Ectodermal cell (in vitro differentiated cells): Measurements from ENCODE around the gene ZNF195. TPM values are rescaled to one million over a fixed set of nuclear protein-coding genes. Genes with fewer than 3 reads are reported as not detected.
"Not testable (repeated sequence)": the region's sequence is repeated elsewhere in the genome, so short reads cannot be mapped to it uniquely, and the experiment has no call there.

Experiments used
- H3K27ac ChIP-seq: 2 replicates; pipeline ENCODE4 v1.7.0; 2013; ENCODE audit warnings: mild to moderate bottlenecking, low read depth, low read length; ENCODE audit not compliant: insufficient read depth, poor library complexity, severe bottlenecking
- H3K27me3 ChIP-seq: 2 replicates; pipeline ENCODE4 v1.7.0; 2013; ENCODE audit warnings: mild to moderate bottlenecking, low read length; ENCODE audit not compliant: insufficient read depth, control insufficient read depth, poor library complexity, severe bottlenecking
- H3K36me3 ChIP-seq: one replicate; pipeline ENCODE4 v1.7.0; 2013; ENCODE audit warnings: low read length; ENCODE audit not compliant: control insufficient read depth, insufficient read depth
- H3K4me1 ChIP-seq: one replicate; pipeline ENCODE4 v1.7.0; 2013; ENCODE audit warnings: low read length; ENCODE audit not compliant: control insufficient read depth, insufficient read depth
- H3K4me3 ChIP-seq: 2 replicates; pipeline ENCODE4 v1.7.0; 2013; ENCODE audit warnings: low read depth, low read length, control low read depth; ENCODE audit not compliant: insufficient read depth
- H3K9me3 ChIP-seq: 2 replicates; pipeline ENCODE4 v1.7.0; 2013; ENCODE audit warnings: mild to moderate bottlenecking, low read length, moderate library complexity; ENCODE audit not compliant: control insufficient read depth
- WGBS, 2 experiments: methylation state at CpG; one replicate each; pipeline ENCODE4 v1.1.7; 2013; ENCODE audit warnings: missing lambda C conversion rate in 2 of 2; 5-methylcytosine and 5-hydroxymethylcytosine counted together
- polyA plus RNA-seq, 4 experiments: library from polyadenylated mRNA; stranded (reverse); fragments of 50-300 nt; gene quantifications; one replicate each; pipeline ENCODE4 v1.2.3, GENCODE V29; 2013

ZNF195 gene
- polyA plus RNA-seq (2013, experiment 1 of 4): 38.5 TPM
- polyA plus RNA-seq (2013, experiment 2 of 4): 53.4 TPM
- polyA plus RNA-seq (2013, experiment 3 of 4): 41.2 TPM
- 43.2 TPM for polyA plus RNA-seq (2013, experiment 4 of 4)

DNA sequence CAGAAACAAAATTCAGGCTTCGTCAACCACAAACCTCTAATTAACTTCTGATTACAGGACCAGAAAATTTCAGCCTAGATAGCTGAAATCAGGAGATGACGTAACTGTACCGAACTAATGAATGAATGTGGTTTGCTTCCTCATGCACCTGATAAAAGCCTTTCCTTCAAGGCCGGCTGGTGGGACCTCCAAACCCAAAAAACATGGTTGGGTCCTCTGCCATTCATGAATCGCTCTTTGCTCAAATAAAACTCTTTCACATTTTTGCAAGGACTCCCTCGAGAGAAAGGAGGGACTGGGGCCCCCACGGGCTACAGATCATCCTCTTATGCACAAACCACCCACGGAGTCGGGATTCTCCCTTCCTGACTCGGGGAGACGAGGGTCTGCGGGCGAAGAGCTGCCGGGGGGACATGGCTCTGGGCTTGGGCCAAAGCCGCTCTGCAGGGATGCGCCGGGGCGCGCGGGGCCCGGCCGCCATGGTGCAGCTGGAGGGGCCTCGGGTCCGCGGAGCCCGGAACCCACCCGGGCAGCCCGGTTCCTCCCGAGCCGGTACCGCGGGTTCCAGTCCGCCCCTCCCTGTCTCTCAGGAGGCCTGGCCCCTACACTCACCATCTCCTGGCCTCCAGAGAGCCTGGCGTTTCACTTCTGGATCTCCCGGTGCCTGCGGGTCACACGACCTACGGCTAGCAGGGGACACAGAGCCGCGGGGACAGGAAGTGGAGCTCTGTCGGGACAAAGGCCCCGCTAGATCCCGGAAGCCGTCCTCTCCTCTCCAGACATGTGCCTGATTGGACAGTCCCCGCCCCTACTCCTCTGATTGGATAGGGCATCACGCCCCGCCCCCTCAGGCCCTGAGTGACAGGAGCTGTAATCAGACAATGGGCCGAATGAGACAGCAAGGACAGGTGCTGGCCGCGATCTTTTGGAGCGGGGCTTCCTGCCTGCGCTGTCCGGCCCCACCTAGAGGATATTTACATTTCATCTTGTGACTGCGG is at the start of gene ZNF195:
TSS of gene ZNF195 (minus strand) at position 721 of the 998 bp plus-strand sequence. CDS start at position 615, 106 bp downstream.
- H3K4me1 ChIP-seq: peaks cover 20% of the 10 kb centered on the region
- peak within 1 kb of the TSS; percentile 96 for H3K4me3 ChIP-seq
- no peaks in the 10 kb centered on the region for H3K27me3 ChIP-seq
- H3K9me3 ChIP-seq: no peaks in the 10 kb centered on the region
- WGBS, 2 experiments: 0 to 1% methylated on average over 51 to 53 of the region's 54 CpGs
- peak within 1 kb of the TSS; percentile 81 for H3K27ac ChIP-seq
- peaks cover 14% of the 10 kb centered on the region for H3K36me3 ChIP-seq

GRCh38 chr11:3428076-3428475 is 49.1 kb upstream of the ZNF195 start:
- 93 to 95% methylated on average over 8 of the region's 10 CpGs for WGBS, 2 experiments
- peaks cover 14% of the 10 kb centered on the region for H3K27me3 ChIP-seq
- H3K27ac ChIP-seq, H3K9me3 ChIP-seq, H3K4me3 ChIP-seq, H3K36me3 ChIP-seq, H3K4me1 ChIP-seq: not testable (repeated sequence)

DNA sequence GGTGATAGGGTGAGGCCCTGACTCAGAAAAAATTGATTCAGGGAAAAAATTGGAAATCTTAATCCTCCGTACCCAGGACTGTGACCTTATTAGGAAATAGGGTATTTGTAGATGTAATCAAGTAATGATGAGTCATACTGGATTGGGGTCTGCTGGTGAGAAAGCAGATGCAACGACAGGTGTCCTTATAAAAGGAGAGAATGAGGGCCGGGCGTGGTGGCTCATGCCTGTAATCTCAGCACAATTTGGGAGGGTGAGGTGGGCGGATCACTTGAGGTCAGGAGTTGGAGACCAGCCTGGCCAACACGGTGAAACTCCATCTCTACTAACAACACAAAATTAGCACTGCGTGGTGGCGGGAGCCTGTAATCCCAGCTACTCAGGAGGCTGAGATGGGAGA is 47.6 kb upstream of the ZNF195 start:
- WGBS, 2 experiments: 87 to 89% methylated on average over 8 of the region's 8 CpGs
- not testable (repeated sequence) for H3K27ac ChIP-seq, H3K4me1 ChIP-seq, H3K9me3 ChIP-seq, H3K36me3 ChIP-seq, H3K4me3 ChIP-seq
- H3K27me3 ChIP-seq: peaks cover 14% of the 10 kb centered on the region

GRCh38 chr11:3423928-3424327 is 45.0 kb upstream of the ZNF195 start:
- H3K4me1 ChIP-seq, H3K9me3 ChIP-seq, H3K36me3 ChIP-seq, H3K27ac ChIP-seq, H3K4me3 ChIP-seq: not testable (repeated sequence)
- peaks cover 14% of the 10 kb centered on the region for H3K27me3 ChIP-seq
- 63% methylated on average over 3 of the region's 5 CpGs; no CpG with 5 or more reads in 1 of the 2 experiments for WGBS, 2 experiments

- not testable (repeated sequence) for H3K9me3 ChIP-seq, H3K27ac ChIP-seq, H3K4me1 ChIP-seq, H3K36me3 ChIP-seq
- 1% methylated on average over 40 to 45 of the region's 46 CpGs for WGBS, 2 experiments
- Histone ChIP-seq H3K4me3 (peak overlapping the region; percentile 41), H3K27me3 (peaks cover 14% of the 10 kb centered on the region)
Measured at GRCh38 chr11:3423138-3423731, 44.3 kb upstream of the ZNF195 start.

GRCh38 chr11:3422380-3423137 is 43.6 kb upstream of the ZNF195 start:
- H3K36me3 ChIP-seq, H3K4me1 ChIP-seq, H3K9me3 ChIP-seq: not testable (repeated sequence)
- peaks cover 14% of the 10 kb centered on the region for H3K27me3 ChIP-seq
- H3K27ac ChIP-seq: peak overlapping the region; percentile 52
- 0% methylated on average over 66 of the region's 66 CpGs for WGBS, 2 experiments
- H3K4me3 ChIP-seq: peak overlapping the region; percentile 63

DNA sequence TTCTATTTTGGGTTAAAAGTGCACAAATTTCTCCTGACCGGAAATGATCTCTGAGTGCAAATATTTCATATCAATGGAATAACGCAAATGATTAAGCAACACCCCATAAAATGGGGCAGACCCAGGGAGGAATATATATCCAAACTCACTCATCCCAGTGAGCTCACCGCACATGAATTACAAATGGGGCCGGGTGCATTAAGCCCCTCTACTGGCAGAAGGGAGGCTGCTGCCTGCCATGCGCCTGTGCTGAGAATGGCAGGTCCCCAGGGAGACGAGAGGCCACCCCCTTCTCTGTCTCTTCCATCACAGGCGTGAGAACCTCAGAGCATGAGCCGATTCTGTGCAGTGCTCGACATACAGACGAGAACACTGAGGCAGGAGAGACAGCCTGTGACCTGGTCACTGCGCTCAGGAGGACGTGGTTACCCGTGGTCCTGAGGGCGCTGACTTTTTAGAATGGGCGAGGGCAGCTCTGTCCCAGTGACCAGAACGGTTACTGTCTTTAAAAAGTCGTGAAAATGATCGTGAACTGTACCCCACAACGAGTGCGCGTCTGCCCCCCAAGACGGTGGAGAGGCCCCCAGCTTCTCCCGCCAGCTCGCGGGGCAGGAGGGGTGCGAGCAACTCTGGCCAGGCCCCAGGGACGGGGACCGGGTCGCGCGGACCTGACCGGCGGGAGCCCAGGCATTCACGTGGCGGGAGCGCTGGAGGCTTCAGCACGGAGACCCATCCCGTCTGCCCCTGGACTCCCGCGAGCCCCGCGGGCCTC is 42.8 kb upstream of the ZNF195 start:
- Histone ChIP-seq H3K4me3 (peak overlapping the region; percentile 63), H3K27me3 (peaks cover 14% of the 10 kb centered on the region)
- not testable (repeated sequence) for H3K4me1 ChIP-seq, H3K27ac ChIP-seq, H3K9me3 ChIP-seq, H3K36me3 ChIP-seq
- 4 to 6% methylated on average over 38 to 40 of the region's 42 CpGs for WGBS, 2 experiments

DNA sequence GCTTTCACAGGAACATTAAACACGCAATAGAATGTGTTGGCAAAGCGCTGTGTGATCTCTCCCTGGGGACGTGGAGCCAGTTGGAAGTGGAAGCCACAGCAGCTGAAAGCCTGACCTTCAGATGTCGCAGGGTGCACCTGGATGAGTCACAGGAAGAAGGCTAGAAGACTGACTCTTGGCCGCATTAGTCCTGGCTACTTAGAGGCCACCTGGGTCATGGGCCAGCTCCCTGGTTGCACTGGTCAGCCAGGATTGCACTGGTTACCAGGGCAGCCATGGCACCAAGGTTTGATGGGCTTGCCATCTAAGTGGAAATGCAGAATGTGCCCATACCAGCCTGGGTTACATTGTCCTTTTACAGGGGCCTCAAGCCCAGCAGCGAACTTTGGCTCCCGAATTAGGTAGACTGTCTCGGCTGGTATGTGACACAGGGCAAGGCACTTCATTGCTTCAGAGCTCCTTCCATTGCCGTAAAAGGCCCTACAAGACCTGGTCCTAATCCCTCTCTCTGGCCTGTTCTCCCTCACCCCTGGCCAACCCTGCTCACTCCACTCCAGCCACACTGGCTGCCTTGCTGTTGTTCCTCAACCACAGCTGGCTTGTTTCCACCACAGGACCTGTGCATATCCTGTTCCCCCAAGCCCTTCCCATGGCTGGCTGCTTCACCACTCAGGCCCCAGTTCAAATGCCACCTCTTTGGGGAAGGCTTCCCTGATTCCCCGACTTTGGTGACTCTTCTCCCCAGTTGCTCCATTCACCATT is 41.5 kb upstream of the ZNF195 start:
- not testable (repeated sequence) for H3K27ac ChIP-seq, H3K4me1 ChIP-seq, H3K9me3 ChIP-seq, H3K4me3 ChIP-seq, H3K36me3 ChIP-seq
- H3K27me3 ChIP-seq: peaks cover 14% of the 10 kb centered on the region
- 90 to 98% methylated on average over 9 of the region's 10 CpGs for WGBS, 2 experiments

- H3K27me3 ChIP-seq: not testable (repeated sequence)
- 87 to 92% methylated on average over 1 of the region's 1 CpG for WGBS, 2 experiments
Measured at GRCh38 chr11:3419496-3419895, 40.5 kb upstream of the ZNF195 start.

More at GRCh38 chr11:3419496-3419895, 40.5 kb upstream of the ZNF195 start:
- H3K36me3 ChIP-seq, H3K4me1 ChIP-seq, H3K4me3 ChIP-seq, H3K9me3 ChIP-seq, H3K27ac ChIP-seq: not testable (repeated sequence)
